Measurements from ENCODE around the gene SLC28A1. TPM values are rescaled to one million over a fixed set of nuclear protein-coding genes. Genes with fewer than 3 reads are reported as not detected.

The SLC28A1 gene
- total RNA-seq, 1 experiment from 2014 or later, result 0.13 TPM

DNA sequence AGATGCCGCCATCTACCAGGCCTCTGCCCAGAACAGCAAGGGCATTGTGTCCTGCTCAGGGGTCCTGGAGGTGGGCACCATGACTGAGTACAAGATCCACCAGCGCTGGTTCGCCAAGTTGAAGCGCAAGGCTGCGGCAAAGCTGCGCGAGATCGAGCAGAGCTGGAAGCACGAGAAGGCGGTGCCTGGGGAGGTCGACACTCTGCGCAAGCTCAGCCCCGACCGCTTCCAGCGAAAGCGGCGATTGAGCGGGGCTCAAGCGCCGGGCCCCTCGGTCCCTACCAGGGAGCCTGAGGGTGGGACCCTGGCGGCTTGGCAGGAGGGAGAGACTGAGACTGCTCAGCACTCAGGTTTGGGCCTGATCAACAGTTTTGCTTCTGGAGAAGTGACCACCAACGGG lies 44.7 kb upstream of the SLC28A1 start:
- Histone ChIP-seq H4K91ac (ENCODE audit: insufficient read length, low read depth, low read length) (no peak overlapping the region), H3K23ac (ENCODE audit: insufficient read length, low read depth, low read length) (no peak overlapping the region), H3K23me2 (ENCODE audit: insufficient read length, low read depth, low read length, poor library complexity, severe bottlenecking) (no peaks in the 10 kb centered on the region), H3K9me3 (ENCODE audit: control insufficient read depth, low read depth, low read length) (no peaks in the 10 kb centered on the region), H2BK120ac (ENCODE audit: low read depth, low read length, poor library complexity, severe bottlenecking) (no peak overlapping the region), H3K56ac (ENCODE audit: insufficient read length, low read depth, low read length) (no peak overlapping the region), H3K18ac (ENCODE audit: insufficient read length, low read depth, low read length) (no peak overlapping the region), H4K5ac (ENCODE audit: insufficient read length, low read depth, low read length) (no peak overlapping the region), H4K20me1 (ENCODE audit: control insufficient read depth, insufficient read depth, insufficient read length) (no peaks in the 10 kb centered on the region), H2AK5ac (ENCODE audit: insufficient read length, low read length) (no peak overlapping the region), H3K14ac (ENCODE audit: insufficient read depth, low read length) (no peak overlapping the region; the same call in 1 of the 2 replicates), H3K27ac (ENCODE audit: insufficient read length, low read depth, low read length) (no peak overlapping the region), H3K9ac (ENCODE audit: extremely low read depth, insufficient read length, low read length) (no peak overlapping the region), H3T11ph (ENCODE audit: low read length) (no peak overlapping the region), H3K4me2 (ENCODE audit: insufficient read depth, insufficient read length, low read length) (no peak overlapping the region), H3K4me1 (ENCODE audit: insufficient read depth, low read length) (no peaks in the 10 kb centered on the region), H3K79me1 (ENCODE audit: insufficient read depth, low read depth, low read length, poor library complexity, severe bottlenecking) (peaks cover 3% of the 10 kb centered on the region), H2BK15ac (ENCODE audit: low read depth, low read length) (no peak overlapping the region), H2AFZ (ENCODE audit: low read length) (no peak overlapping the region), H3K4ac (ENCODE audit: low read depth, low read length) (no peak overlapping the region), H3K79me2 (ENCODE audit: insufficient read depth, low read length) (no peaks in the 10 kb centered on the region), H3K27me3 (ENCODE audit: insufficient read depth, low read length) (no peaks in the 10 kb centered on the region), H2BK5ac (ENCODE audit: insufficient read length, low read length) (no peak overlapping the region), H2BK12ac (ENCODE audit: insufficient read length, low read depth, low read length) (no peak overlapping the region), H4K8ac (replicated peaks; ENCODE audit: insufficient read length, low read depth, low read length) (no peak overlapping the region), H2BK20ac (ENCODE audit: low read depth, low read length, poor library complexity, severe bottlenecking) (no peak overlapping the region)
- H3K9me3 Mint-ChIP-seq, result no peaks in the 10 kb centered on the region; a peak in 1 of 5 replicates
- H3K36me3 Mint-ChIP-seq (ENCODE audit: insufficient read depth in 1 of 3, low read depth in 3 of 3), result peaks cover 0 to 19% (median 2%) of the 10 kb centered on the region in 3 experiments; a peak in 4 of 7 replicates
- peak overlapping the region in 1 of 3 experiments; percentile 68; a peak in 2 of 7 replicates for H3K27ac Mint-ChIP-seq
- no CpG with 5 or more reads among the region's 23 CpGs for WGBS (ENCODE audit: extremely low coverage, insufficient read length, low lambda C conversion rate)
- TF ChIP-seq, protein P1, sequence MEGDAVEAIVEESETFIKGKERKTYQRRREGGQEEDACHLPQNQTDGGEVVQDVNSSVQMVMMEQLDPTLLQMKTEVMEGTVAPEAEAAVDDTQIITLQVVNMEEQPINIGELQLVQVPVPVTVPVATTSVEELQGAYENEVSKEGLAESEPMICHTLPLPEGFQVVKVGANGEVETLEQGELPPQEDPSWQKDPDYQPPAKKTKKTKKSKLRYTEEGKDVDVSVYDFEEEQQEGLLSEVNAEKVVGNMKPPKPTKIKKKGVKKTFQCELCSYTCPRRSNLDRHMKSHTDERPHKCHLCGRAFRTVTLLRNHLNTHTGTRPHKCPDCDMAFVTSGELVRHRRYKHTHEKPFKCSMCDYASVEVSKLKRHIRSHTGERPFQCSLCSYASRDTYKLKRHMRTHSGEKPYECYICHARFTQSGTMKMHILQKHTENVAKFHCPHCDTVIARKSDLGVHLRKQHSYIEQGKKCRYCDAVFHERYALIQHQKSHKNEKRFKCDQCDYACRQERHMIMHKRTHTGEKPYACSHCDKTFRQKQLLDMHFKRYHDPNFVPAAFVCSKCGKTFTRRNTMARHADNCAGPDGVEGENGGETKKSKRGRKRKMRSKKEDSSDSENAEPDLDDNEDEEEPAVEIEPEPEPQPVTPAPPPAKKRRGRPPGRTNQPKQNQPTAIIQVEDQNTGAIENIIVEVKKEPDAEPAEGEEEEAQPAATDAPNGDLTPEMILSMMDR (conservative IDR thresholded peaks at IDR 0.05), result no peak
- H3K4me3 Mint-ChIP-seq, result no peak overlapping the region
- H3K27me3 Mint-ChIP-seq (ENCODE audit: low read depth), result no peaks in the 10 kb centered on the region
- peak; percentile 24 for DNase-seq
- H3K4me1 Mint-ChIP-seq, result peaks cover 5% of the 10 kb centered on the region in 2 experiments; a peak in 2 of 4 replicates

Data from H9 (cell line).